Measurements from ENCODE around the gene SH3GLB2.
A peak's percentile ranks its signal among the peaks of the same experiment; 100 is the strongest.

SH3GLB2 gene

GRCh38 chr9:129052592-129052991 is 24.5 kb upstream of the SH3GLB2 start:
- no peak for TF ChIP-seq CTCF (IDR thresholded peaks at IDR 0.05)
- DNase-seq (ENCODE audit: low spot score): no peak
- Histone ChIP-seq H3K4me3 (no peak overlapping the region), H3K27ac (no peak overlapping the region)

GRCh38 chr9:129042016-129042415 is 13.9 kb upstream of the SH3GLB2 start:
- Histone ChIP-seq H3K27ac (no peak overlapping the region), H3K4me3 (no peak overlapping the region)
- DNase-seq (ENCODE audit: low spot score): no peak
- TF ChIP-seq CTCF (IDR thresholded peaks at IDR 0.05): no peak

- no peak overlapping the region for H3K27ac ChIP-seq
- no peak overlapping the region for H3K4me3 ChIP-seq
- no peak for TF ChIP-seq CTCF (IDR thresholded peaks at IDR 0.05)
- no peak for DNase-seq (ENCODE audit: low spot score)
Observed at GRCh38 chr9:129040113-129040643, 12.0 kb upstream of the SH3GLB2 start.

GRCh38 chr9:129038109-129038852 is 10.2 kb upstream of the SH3GLB2 start:
- Histone ChIP-seq H3K4me3 (peak overlapping the region; percentile 94), H3K27ac (peak overlapping the region in 1 of 2 donors; percentile 87)
- no peak for TF ChIP-seq CTCF (IDR thresholded peaks at IDR 0.05)
- DNase-seq (ENCODE audit: low spot score): no peak

DNA sequence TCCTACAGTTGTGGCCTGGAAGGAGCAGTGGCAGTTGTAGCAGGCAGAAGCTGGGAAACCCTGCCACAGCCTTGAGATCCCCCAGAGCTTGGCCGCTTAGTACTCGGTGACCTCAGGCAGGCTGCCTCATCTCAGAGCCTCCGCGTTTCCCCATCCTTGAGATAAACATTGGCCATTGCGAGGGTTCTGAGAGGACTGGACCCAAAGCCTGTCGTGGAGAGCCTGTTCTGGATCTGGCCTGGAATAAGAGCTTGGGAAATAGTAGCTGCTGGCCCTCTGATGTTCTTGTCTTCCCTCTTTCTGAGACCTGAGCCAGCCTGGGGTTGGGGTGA is 9.6 kb upstream of the SH3GLB2 start:
- H3K4me3 ChIP-seq: peak overlapping the region; percentile 94
- DNase-seq (ENCODE audit: low spot score): no peak
- H3K27ac ChIP-seq: peak overlapping the region; percentile 66 to 87
- no peak for TF ChIP-seq CTCF (IDR thresholded peaks at IDR 0.05)

DNA sequence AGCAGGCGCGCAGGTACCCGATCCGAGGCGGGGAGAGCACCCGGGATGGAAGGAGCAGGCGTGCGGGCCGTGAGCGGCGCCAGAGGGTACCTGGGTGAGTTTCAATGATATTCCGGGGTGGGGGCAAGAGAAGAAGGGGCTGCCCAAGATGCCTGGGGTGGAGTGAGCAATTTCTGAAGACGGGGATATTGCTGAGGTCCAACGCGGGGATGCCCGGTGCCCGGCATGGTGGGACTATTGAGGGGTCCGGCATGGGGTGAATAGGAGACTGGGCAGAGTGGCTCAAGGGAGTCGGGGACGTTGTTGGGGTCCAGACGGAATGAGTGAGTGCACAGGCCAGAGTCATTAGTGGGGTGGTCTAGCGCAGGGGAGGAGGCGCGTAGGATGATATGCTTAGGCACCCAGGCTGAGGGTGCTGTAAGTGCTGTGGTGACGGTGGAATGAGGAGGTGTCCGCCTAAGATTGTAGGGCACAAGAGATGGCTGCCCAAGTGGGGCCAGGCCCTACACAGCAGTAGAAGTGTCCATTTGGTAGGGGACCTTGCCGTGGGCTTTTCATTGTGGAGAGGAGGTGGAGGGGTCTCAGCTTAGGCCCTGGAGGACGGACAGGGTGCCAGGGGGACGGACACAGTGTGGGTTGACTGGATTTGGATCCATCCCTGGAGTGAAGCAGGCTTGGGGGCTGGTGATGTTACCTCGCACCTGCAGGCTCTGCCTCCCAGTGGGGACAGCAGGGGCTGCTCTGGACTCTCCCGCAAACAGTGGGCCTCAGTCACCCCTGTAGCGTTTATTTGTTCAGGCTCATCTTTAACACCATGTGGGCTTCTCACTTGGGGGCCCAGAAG is 9.0 kb upstream of the SH3GLB2 start:
- Histone ChIP-seq H3K4me3 (peak overlapping the region; percentile 94), H3K27ac (peak overlapping the region; percentile 66 to 87)
- DNase-seq (ENCODE audit: low spot score): no peak
- TF ChIP-seq CTCF (IDR thresholded peaks at IDR 0.05): no peak

All from coronary artery (tissue), 2 donors.